NCI-H345 treated with DMSO at 0.1 percent for 48 hours (cell line): ENCODE data around the gene VSIG10L2.

Experiments
- DNase-seq: peaks from one replicate; lab custom pipeline; 2025; ENCODE audit not compliant: unreplicated experiment; lab: John Stamatoyannopoulos, UW

The VSIG10L2 gene

GRCh38 chr11:125946712-125947418 is 1.0 kb downstream of the VSIG10L2 start:
- no peak for DNase-seq

- no peak for DNase-seq
These were observed 1.8 kb downstream of the VSIG10L2 start for GRCh38 chr11:125947419-125948277.

GRCh38 chr11:125948278-125949051 is 2.6 kb downstream of the VSIG10L2 start:
- no peak for DNase-seq

GRCh38 chr11:125949271-125950177 is 3.7 kb downstream of the VSIG10L2 start:
- no peak for DNase-seq

- no peak for DNase-seq
These were observed 4.3 kb downstream of the VSIG10L2 start for GRCh38 chr11:125950178-125950490.

GRCh38 chr11:125950696-125951651 is 5.1 kb downstream of the VSIG10L2 start:
- no peak for DNase-seq

- no peak for DNase-seq
These were observed 5.9 kb downstream of the VSIG10L2 start for GRCh38 chr11:125951731-125952130.

GRCh38 chr11:125952559-125952958 is 6.7 kb downstream of the VSIG10L2 start:
- DNase-seq: no peak

- no peak for DNase-seq
These were observed 7.1 kb downstream of the VSIG10L2 start for GRCh38 chr11:125952973-125953372.

GRCh38 chr11:125953401-125953935 is 7.6 kb downstream of the VSIG10L2 start:
- no peak for DNase-seq

GRCh38 chr11:125954123-125954944 is 8.5 kb downstream of the VSIG10L2 start:
- DNase-seq: no peak

- no peak for DNase-seq
These were observed 9.2 kb downstream of the VSIG10L2 start for GRCh38 chr11:125954945-125955640.

- DNase-seq: no peak
These were observed 10.0 kb downstream of the VSIG10L2 start for GRCh38 chr11:125955856-125956255.

GRCh38 chr11:125956391-125957134 is 10.7 kb downstream of the VSIG10L2 start:
- DNase-seq: no peak

GRCh38 chr11:125957618-125958332 is 11.9 kb downstream of the VSIG10L2 start:
- DNase-seq: no peak

- no peak for DNase-seq
These were observed 13.1 kb downstream of the VSIG10L2 start for GRCh38 chr11:125958872-125959400.
